ENCODE results near the gene EMID1. TPM values are rescaled to one million over a fixed set of nuclear protein-coding genes. Genes with fewer than 3 reads are reported as not detected.

The EMID1 gene
- total RNA-seq, 1 experiment from 2014 or later, result 9.6 TPM

DNA sequence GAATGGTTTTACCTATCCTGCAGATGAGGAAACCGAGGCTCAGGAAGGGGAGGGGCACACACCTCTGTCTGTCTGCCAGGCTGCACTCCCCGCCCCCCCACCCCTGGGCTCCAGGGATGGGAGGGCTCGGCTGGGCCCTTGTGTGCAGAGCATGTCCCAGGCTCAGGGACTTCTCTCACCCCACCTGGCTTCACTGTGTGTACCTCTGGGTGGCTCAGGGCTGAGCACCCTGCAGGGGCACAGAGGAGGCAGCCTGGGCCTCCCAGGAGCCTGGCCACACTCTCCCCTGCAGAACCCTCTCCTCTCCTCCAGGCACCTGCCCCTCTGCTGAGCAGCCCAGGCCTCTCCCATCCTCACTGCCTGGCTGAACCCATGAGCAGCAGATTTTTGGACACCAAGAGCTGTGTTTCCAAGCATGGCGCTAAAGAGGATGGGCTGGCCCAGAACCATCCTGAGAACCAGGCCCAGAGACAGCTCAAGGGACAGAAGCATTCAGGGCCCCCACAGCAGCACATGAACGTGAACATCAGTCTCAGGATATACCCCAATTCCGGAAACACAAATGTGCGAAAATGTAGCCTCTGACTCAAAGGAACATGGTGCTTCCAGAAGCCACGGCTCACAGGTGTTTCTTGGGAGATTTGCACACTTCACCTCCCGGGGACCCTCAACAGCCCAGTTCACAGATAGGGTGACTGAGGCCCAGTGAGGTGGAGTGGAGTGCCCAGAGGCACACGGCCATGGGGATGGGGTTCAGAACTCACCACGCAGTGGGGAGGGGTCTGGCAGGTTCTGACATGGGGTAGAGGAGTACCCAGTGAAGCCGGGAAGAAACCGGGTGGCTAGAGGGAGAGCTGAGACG is 10.5 kb downstream of the EMID1 start:
- ChIA-PET POLR2A (no interaction called here), CTCF (interaction anchor here (1.7 kb wide), 1 partner anchor 11 kb away, joined by 3 read pairs; the partner anchor contains the start of gene EMID1), RAD21 (ENCODE audit: low non-redundant PET in 1 of 2, low total read pairs in 2 of 2, uncharacterized antibody in 2 of 2, unreplicated experiment in 2 of 2) (no interaction called here)
- ATAC-seq (no peak), DNase-seq (ENCODE audit: low read depth, low spot score) (no peak)
- Histone ChIP-seq H3K79me2 (ENCODE audit: insufficient read depth, low read length) (no peaks in the 10 kb centered on the region), H3K27ac (ENCODE audit: low read depth, low read length) (no peak overlapping the region), H3K4me1 (ENCODE audit: control insufficient read depth in 1 of 2, insufficient read depth in 2 of 2, low read length in 2 of 2) (no peaks in the 10 kb centered on the region), H3K4me3 (replicated peaks in 1 of 2; ENCODE audit: low read depth in 1 of 2, low read length in 2 of 2) (no peak overlapping the region), H3K27me3 (ENCODE audit: insufficient read depth, low read length) (no peaks in the 10 kb centered on the region), H3K9me3 (ENCODE audit: control insufficient read depth in 1 of 2, insufficient read depth in 1 of 2, low read depth in 1 of 2, low read length in 2 of 2) (no peaks in the 10 kb centered on the region), H3K36me3 (ENCODE audit: control insufficient read depth in 1 of 2, insufficient read depth in 2 of 2, low read length in 2 of 2) (no peaks in the 10 kb centered on the region), H4K20me1 (ENCODE audit: insufficient read depth) (no peaks in the 10 kb centered on the region), H3K4me2 (ENCODE audit: low read length) (no peak overlapping the region), H3K9ac (ENCODE audit: low read length) (no peak overlapping the region), H2AFZ (ENCODE audit: low read depth, low read length, poor library complexity, severe bottlenecking) (no peak overlapping the region), H3K9me2 (ENCODE audit: insufficient read depth) (no peaks in the 10 kb centered on the region)
- BruUV-seq (replicated peaks), result no TSS peak
- intact Hi-C loops (cut with micrococcal nuclease), result no loop called here
- TF ChIP-seq ZFX (IDR thresholded peaks at IDR 0.05) (no peak), ELF1 (IDR thresholded peaks at IDR 0.05; ENCODE audit: borderline replicate concordance, low read depth) (no peak), POLR2AphosphoS5 (IDR thresholded peaks at IDR 0.05; ENCODE audit: low read depth, low read length) (no peak), SIN3A (IDR thresholded peaks at IDR 0.05; ENCODE audit: low read depth) (no peak), EGR1 (IDR thresholded peaks at IDR 0.05; ENCODE audit: low read depth) (no peak), SP1 (IDR thresholded peaks at IDR 0.05; ENCODE audit: low read depth) (no peak), SRF (IDR thresholded peaks at IDR 0.05; ENCODE audit: low read depth) (no peak), CBX3 (IDR thresholded peaks at IDR 0.05; ENCODE audit: low read depth) (no peak), YY1 (IDR thresholded peaks at IDR 0.05; ENCODE audit: extremely low read depth, insufficient replicate concordance, low read depth, low read length) (no peak), ZNF274 (IDR thresholded peaks at IDR 0.05; ENCODE audit: low read depth, low read length) (no peak), CEBPB (IDR thresholded peaks at IDR 0.05; ENCODE audit: low read depth) (no peak), FOSL1 (IDR thresholded peaks at IDR 0.05; ENCODE audit: low read depth) (no peak), RAD21 (IDR thresholded peaks at IDR 0.05; ENCODE audit: low read depth) (no peak), POLR2A (IDR thresholded peaks at IDR 0.05; ENCODE audit: borderline replicate concordance, extremely low read depth, insufficient read depth, insufficient read length) (no peak), TCF7L2 (IDR thresholded peaks at IDR 0.05; ENCODE audit: borderline replicate concordance, extremely low read depth, insufficient read depth, insufficient read length) (no peak), EZH2 (IDR thresholded peaks at IDR 0.05) (no peak)
- TF ChIP-seq, protein P1, sequence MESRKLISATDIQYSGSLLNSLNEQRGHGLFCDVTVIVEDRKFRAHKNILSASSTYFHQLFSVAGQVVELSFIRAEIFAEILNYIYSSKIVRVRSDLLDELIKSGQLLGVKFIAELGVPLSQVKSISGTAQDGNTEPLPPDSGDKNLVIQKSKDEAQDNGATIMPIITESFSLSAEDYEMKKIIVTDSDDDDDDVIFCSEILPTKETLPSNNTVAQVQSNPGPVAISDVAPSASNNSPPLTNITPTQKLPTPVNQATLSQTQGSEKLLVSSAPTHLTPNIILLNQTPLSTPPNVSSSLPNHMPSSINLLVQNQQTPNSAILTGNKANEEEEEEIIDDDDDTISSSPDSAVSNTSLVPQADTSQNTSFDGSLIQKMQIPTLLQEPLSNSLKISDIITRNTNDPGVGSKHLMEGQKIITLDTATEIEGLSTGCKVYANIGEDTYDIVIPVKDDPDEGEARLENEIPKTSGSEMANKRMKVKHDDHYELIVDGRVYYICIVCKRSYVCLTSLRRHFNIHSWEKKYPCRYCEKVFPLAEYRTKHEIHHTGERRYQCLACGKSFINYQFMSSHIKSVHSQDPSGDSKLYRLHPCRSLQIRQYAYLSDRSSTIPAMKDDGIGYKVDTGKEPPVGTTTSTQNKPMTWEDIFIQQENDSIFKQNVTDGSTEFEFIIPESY (IDR thresholded peaks at IDR 0.05; ENCODE audit: extremely low read depth, insufficient replicate concordance, low read length), result no peak
- TF ChIP-seq, protein P2, sequence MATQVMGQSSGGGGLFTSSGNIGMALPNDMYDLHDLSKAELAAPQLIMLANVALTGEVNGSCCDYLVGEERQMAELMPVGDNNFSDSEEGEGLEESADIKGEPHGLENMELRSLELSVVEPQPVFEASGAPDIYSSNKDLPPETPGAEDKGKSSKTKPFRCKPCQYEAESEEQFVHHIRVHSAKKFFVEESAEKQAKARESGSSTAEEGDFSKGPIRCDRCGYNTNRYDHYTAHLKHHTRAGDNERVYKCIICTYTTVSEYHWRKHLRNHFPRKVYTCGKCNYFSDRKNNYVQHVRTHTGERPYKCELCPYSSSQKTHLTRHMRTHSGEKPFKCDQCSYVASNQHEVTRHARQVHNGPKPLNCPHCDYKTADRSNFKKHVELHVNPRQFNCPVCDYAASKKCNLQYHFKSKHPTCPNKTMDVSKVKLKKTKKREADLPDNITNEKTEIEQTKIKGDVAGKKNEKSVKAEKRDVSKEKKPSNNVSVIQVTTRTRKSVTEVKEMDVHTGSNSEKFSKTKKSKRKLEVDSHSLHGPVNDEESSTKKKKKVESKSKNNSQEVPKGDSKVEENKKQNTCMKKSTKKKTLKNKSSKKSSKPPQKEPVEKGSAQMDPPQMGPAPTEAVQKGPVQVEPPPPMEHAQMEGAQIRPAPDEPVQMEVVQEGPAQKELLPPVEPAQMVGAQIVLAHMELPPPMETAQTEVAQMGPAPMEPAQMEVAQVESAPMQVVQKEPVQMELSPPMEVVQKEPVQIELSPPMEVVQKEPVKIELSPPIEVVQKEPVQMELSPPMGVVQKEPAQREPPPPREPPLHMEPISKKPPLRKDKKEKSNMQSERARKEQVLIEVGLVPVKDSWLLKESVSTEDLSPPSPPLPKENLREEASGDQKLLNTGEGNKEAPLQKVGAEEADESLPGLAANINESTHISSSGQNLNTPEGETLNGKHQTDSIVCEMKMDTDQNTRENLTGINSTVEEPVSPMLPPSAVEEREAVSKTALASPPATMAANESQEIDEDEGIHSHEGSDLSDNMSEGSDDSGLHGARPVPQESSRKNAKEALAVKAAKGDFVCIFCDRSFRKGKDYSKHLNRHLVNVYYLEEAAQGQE (IDR thresholded peaks at IDR 0.05; ENCODE audit: low read depth), result no peak
- TF ChIP-seq, protein P3, sequence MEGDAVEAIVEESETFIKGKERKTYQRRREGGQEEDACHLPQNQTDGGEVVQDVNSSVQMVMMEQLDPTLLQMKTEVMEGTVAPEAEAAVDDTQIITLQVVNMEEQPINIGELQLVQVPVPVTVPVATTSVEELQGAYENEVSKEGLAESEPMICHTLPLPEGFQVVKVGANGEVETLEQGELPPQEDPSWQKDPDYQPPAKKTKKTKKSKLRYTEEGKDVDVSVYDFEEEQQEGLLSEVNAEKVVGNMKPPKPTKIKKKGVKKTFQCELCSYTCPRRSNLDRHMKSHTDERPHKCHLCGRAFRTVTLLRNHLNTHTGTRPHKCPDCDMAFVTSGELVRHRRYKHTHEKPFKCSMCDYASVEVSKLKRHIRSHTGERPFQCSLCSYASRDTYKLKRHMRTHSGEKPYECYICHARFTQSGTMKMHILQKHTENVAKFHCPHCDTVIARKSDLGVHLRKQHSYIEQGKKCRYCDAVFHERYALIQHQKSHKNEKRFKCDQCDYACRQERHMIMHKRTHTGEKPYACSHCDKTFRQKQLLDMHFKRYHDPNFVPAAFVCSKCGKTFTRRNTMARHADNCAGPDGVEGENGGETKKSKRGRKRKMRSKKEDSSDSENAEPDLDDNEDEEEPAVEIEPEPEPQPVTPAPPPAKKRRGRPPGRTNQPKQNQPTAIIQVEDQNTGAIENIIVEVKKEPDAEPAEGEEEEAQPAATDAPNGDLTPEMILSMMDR (IDR thresholded peaks at IDR 0.05 in 2 of 3, conservative IDR thresholded peaks at IDR 0.05 in 1 of 3; ENCODE audit: borderline replicate concordance in 1 of 3, insufficient read depth in 1 of 3, low read depth in 2 of 3, low read length in 2 of 3), result no peak
- TF ChIP-seq, protein P4, sequence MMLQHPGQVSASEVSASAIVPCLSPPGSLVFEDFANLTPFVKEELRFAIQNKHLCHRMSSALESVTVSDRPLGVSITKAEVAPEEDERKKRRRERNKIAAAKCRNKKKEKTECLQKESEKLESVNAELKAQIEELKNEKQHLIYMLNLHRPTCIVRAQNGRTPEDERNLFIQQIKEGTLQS (IDR thresholded peaks at IDR 0.05), result no peak
